Osteocyte (in vitro differentiated cells): ENCODE results near the gene PHC2. TPM values are rescaled to one million over a fixed set of nuclear protein-coding genes. Genes with fewer than 3 reads are reported as not detected.

Source experiments
- DNase-seq: peaks from one replicate; pipeline ENCODE4 v3.0.0; 2021; ENCODE audit warnings: mixed read lengths; ENCODE audit not compliant: unreplicated experiment; ENCODE audit errors: extremely low spot score
- H3K27ac Mint-ChIP-seq: one replicate; pipeline ENCODE4 v1.8.0; 2021; ENCODE audit warnings: mild to moderate bottlenecking, mixed read lengths; ENCODE audit not compliant: unreplicated experiment
- H3K27me3 Mint-ChIP-seq: one replicate; pipeline ENCODE4 v1.8.0; 2021; ENCODE audit warnings: mixed read lengths; ENCODE audit not compliant: unreplicated experiment
- H3K36me3 Mint-ChIP-seq: one replicate; pipeline ENCODE4 v1.8.0; 2021; ENCODE audit warnings: mixed read lengths; ENCODE audit not compliant: unreplicated experiment
- H3K4me1 Mint-ChIP-seq: one replicate; pipeline ENCODE4 v1.8.0; 2021; ENCODE audit warnings: mixed read lengths; ENCODE audit not compliant: unreplicated experiment
- H3K4me3 Mint-ChIP-seq: one replicate; pipeline ENCODE4 v1.8.0; 2021; ENCODE audit warnings: mild to moderate bottlenecking, moderate library complexity, mixed read lengths; ENCODE audit not compliant: unreplicated experiment
- H3K9me3 Mint-ChIP-seq: one replicate; pipeline ENCODE4 v1.8.0; 2021; ENCODE audit warnings: mixed read lengths; ENCODE audit not compliant: unreplicated experiment
- CTCF ChIP-seq: fragments of 200-600 bp; sonication (generic); IDR thresholded peaks from 2 replicates; pipeline ENCODE4 v1.5.0; 2021; ENCODE audit warnings: antibody characterized with exemption, mild to moderate bottlenecking, moderate library complexity
- total RNA-seq: library from RNA; stranded (reverse); gene quantifications from 2 replicates; pipeline ENCODE4 v1.2.1, GENCODE V29; 2021

PHC2 gene
- total RNA-seq, 1 donor from 2014 or later: 160 TPM

GRCh38 chr1:33324677-33325575 lies 106.0 kb downstream of the PHC2 start:
- no peak overlapping the region for H3K4me3 Mint-ChIP-seq
- DNase-seq: no peak
- H3K4me1 Mint-ChIP-seq: peaks cover 4% of the 10 kb centered on the region
- no peaks in the 10 kb centered on the region for H3K9me3 Mint-ChIP-seq
- peaks cover 58% of the 10 kb centered on the region for H3K36me3 Mint-ChIP-seq
- no peak overlapping the region for H3K27ac Mint-ChIP-seq
- no peak for TF ChIP-seq CTCF
- H3K27me3 Mint-ChIP-seq: no peaks in the 10 kb centered on the region

DNA sequence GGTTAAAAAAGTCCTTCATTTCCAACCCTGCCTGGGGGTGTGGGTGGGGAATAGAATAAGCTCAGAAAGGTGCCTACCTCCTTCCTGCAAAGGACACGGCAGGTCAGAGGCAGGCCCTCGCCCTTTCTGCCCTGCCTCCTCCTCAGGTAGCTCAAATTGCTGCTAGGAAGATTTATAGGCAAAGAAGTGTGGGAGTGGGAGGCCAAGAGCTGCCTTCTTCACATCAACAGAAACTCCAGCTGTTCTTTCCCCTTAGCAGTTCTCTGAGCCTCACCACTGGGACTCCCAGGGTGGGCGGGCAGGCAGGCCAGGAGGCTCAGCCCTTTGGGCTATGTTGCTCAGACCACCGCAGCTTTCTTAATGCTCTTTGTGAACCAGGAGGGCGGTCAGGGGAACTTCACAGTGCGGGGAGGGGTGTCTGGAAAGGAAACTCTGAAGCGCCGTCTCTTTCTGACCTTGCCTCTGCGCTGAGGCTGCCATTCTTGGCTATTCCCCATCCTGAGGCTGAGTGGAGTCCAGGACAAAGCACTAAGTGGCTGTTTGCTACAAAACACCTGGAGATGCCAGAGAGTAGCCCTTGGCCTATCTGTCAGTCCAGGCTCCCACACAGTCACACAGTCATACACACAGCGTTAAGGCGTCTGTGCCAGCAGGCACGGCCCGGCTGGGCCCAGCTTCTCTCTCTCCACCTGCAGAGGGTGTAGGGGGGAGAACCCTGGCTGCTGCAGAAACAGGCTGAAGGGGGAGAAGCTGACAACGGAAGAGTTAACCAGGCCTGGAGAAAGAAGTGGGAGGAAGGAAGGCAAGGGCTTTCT lies 107.0 kb downstream of the PHC2 start:
- H3K4me1 Mint-ChIP-seq: peaks cover 2% of the 10 kb centered on the region
- no peak overlapping the region for H3K4me3 Mint-ChIP-seq
- H3K27me3 Mint-ChIP-seq: no peaks in the 10 kb centered on the region
- no peak overlapping the region for H3K27ac Mint-ChIP-seq
- peaks cover 49% of the 10 kb centered on the region for H3K36me3 Mint-ChIP-seq
- H3K9me3 Mint-ChIP-seq: no peaks in the 10 kb centered on the region
- no peak for TF ChIP-seq CTCF
- no peak for DNase-seq

- Mint-ChIP-seq H3K36me3 (peaks cover 43% of the 10 kb centered on the region), H3K4me1 (peaks cover 6% of the 10 kb centered on the region), H3K4me3 (no peak overlapping the region), H3K27me3 (no peaks in the 10 kb centered on the region), H3K27ac (no peak overlapping the region), H3K9me3 (no peaks in the 10 kb centered on the region)
- TF ChIP-seq CTCF: no peak
- no peak for DNase-seq
These were observed 107.9 kb downstream of the PHC2 start for GRCh38 chr1:33322870-33323585.

DNA sequence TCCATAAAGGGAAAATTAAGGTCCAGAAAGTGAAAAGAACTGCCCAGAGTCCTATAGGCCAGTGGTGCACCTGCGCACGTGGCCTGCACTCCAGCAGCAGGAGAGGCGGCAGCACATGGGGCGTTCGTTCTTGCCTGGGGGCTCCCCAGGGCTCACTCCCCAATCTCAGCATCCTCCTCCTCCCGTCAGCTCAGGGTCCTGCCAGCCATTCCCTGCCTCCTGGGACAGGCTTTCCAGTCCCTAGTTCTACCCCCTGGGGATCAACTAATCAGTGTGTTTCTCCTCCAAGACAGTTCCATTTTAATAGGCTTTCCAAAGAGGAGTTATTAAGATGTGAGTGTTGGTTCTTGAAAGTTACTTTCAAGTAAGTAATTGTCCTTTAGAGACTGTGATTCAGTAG lies 108.8 kb downstream of the PHC2 start:
- TF ChIP-seq CTCF: no peak
- DNase-seq: no peak
- Mint-ChIP-seq H3K4me3 (no peak overlapping the region), H3K36me3 (peaks cover 37% of the 10 kb centered on the region), H3K9me3 (no peaks in the 10 kb centered on the region), H3K27me3 (no peaks in the 10 kb centered on the region), H3K4me1 (peaks cover 9% of the 10 kb centered on the region), H3K27ac (no peak overlapping the region)
